Activated CD4-positive, alpha-beta T cell treated with anti-CD3 and anti-CD28 coated beads, Interleukin-2, amount 50 U/mL, for 1 hour (primary cell): ENCODE measurements around the gene ERVH48-1.
"Not testable (repeated sequence)": the region's sequence is repeated elsewhere in the genome, so short reads cannot be mapped to it uniquely, and the experiment has no call there.

Experiments
- DNase-seq: peaks from one replicate; pipeline ENCODE4 v3.0.0-alpha.2; 2020

Gene ERVH48-1

DNA sequence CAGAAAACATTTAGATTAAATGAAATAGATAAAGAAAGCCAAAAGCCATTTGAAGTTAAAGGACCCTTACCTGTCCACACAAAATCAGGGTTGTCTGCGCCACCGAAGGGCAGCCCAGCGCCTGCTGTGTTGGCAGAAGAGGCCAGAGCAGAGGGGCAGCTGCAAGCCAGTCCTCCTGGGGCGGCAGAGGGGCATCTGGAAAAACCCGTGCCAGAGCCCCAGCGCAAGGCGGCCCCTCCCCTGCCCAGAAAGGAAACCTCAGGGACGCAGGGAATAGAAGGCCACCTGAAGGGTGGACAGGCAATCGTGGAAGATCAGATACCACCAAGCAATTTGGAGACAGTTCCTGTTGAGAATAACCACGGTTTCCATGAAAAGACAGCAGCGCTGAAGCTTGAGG is 21.6 kb downstream of the ERVH48-1 start:
- no peak for DNase-seq

GRCh38 chr21:42900446-42900845 is 25.0 kb downstream of the ERVH48-1 start:
- no peak for DNase-seq

- DNase-seq = peak; percentile 100
These were observed 32.3 kb downstream of the ERVH48-1 start, which contains the start of gene NDUFV3 for GRCh38 chr21:42892931-42893755. TSS of gene NDUFV3 (plus strand) at chr21:42893309. CDS start at chr21:42893334, 25 bp downstream.

DNA sequence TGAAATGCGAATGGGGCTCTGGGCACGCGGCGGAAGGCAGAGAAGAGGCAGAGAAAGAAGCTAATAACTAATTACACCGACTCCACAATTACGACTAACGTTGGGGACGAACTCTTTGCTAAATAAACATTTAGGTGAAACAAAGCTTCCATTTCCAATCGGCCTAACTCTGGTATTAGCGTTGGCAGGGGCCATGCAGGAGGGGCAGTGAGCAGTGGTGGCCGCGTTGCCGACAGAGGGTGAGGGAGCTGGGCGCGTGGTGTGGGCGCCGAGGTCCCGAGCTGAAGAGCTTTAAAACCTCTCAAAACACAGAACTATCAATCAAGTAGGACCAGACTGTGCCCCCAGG is 32.9 kb downstream of the ERVH48-1 start:
- DNase-seq = no peak

DNA sequence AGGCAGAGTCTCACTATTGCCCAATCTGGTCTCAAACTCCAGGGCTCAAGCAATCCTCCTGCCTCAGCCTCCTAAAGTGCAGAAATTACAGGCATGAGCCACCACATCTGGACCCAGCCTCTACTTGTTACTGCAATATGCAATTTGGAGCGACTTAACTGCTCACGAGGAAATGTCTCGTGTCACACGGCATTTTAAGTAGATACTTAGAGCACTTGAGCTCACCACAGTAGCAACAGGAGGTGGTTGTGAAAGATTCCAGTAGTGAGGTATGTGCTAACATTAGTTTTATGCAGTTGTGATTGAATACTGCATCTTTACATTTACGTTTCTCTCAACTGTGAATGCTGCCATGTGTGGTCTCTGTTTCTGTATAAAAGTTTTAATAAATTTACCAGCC is 38.1 kb downstream of the ERVH48-1 start:
- no peak for DNase-seq

- DNase-seq = no peak
These were observed 41.5 kb downstream of the ERVH48-1 start for GRCh38 chr21:42883921-42884320.

DNA sequence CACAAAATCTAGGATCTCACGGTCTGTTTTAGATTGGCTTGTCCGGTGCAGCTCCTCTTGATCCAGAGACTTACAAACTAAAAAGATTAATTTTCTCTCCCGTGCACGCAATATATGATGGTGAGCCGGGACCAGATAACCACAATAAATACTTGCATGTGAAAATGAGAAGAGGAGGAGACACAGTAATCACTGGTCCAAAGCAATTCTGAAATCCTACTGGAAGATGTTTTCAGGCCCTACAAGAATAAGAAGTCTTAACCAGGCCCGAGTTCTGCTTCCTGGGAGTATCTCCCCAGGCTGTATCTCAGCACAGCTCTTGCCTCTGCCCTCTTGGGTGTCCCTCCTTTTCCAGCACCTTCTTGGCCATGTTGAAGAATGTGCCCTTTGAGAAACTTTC is 45.1 kb downstream of the ERVH48-1 start:
- no peak for DNase-seq

DNA sequence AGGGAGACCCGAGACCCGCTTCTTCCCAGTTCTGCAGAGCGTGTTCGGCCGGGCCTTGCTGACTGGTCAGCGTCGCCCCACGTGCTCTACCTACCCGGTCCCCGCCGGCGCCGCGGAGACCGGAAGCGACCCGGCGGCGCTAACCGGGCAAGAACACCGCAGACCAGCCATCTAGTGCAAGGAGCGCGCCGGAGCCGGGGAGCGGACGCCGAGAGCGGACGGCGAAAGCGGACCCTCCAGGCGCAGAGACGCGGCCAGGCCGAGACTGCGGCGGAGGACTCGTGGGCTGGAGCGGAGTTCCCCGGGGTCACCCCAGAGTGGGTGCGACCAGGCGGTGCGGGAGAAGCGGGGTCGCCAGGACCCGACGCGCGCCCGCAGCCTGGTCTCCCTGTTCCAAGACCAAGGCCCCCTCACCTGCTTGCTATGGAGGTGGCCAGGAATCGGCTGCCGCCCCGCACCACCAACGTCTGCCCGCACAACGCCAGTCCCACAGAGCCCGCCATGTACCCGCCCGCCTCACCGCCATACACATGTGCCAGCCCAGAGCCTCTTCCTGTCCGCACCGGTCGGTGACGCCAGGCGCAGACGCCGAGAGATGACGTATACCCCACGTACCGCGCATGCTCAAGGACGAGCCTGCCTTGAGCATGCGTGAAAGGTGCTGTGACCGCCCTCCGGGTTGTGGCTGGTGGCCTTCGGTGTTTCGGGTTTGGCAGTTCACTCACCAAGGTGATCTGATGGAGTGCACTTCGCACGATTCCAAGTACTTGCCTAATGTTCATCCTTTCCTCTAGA is 46.2 kb downstream of the ERVH48-1 start, which contains the start of gene WDR4:
TSS of gene WDR4 (minus strand) at position 547 of the 795 bp plus-strand sequence. CDS start at position 503, 44 bp downstream.
- peak; percentile 99 for DNase-seq

- no peak for DNase-seq
These were observed 46.8 kb downstream of the ERVH48-1 start for GRCh38 chr21:42878678-42878992.

- not testable (repeated sequence) for DNase-seq
These were observed 49.6 kb downstream of the ERVH48-1 start for GRCh38 chr21:42875811-42876210.

- DNase-seq = no peak
These were observed 52.3 kb downstream of the ERVH48-1 start for GRCh38 chr21:42873096-42873495.

DNA sequence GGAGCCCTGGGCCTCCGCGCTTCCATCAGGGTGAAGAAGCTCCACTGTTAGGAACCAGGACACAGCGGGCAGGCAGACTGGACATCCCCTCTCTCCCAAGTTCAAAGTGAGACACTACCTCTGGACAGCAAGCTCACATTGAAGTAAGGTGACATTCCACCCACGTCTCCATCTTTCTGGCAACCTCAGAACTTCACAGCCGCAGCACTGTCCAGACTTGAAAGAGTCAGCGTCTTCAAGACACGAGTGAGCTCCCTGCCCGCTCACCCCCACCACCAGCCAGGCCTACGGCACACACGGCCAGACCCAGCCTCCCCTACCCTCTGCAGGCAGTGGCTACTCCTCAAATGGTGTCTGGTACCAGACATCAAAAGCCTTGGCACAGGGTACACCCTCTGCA is 57.2 kb downstream of the ERVH48-1 start:
- no peak for DNase-seq
